ENCODE data around the gene GPR143.
"Not testable (repeated sequence)": the region's sequence is repeated elsewhere in the genome, so short reads cannot be mapped to it uniquely, and the experiment has no call there.

Gene GPR143

DNA sequence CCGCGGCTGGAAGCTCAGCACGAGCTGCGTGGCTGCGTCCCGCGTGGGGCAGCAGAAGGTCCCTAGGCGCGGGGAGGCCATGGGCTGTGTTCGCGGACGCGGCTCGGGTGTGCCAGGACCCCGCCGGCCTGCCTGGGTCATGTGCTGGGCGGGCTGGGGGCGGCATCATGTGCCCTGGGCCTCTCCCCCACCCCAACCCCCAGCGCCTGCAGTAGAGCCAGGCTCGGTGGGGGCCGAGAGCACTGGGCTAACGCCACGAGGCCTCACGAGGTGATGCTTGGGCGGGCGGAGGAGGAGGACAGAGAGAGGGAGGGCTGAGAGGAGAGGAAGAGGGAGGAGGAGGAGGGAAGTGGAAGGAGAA, at the start of gene GPR143:
GPR143 (minus strand) TSS at position 111 of the 361 bp plus-strand sequence; CDS start at position 81, 30 bp downstream.
- FAIRE-seq: no peak

DNA sequence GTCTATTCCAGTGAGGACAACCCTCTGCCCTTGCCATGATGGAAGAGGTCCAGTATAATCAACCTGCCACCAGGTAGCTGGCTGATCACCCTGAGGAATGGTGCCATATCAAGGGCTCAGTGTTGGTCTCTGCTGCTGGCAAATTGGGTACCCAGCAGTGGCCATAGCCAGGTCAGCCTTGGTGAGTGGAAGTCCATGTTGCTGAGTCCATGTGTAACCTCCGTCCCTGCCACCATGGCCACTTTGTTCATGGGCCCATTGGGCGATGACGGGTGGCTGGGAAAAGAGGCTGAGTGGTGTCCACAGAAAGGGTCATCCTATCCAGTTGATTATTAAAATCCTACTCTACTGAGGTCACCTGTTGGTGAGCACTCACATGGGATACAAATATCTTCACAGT, 45.4 kb upstream of the GPR143 start:
- not testable (repeated sequence) for FAIRE-seq

DNA sequence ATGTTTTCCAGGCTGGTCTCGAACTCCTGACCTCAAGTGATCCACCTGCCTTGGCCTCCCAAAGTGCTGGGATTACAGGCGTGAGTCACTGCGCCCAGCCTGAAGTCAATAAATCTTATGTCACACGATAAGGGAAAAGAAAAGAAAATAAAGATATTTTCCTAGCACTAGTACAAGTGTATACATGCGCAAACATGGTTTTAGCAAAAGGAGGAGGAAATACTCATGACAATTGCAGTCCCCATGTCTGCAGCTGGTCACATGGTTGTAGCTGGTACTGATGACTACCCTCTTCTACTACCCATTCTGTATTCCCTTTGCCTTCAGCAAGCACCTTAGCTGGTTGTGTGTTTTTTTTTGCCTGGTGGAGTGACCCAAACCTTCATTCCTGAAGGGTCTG, 44.2 kb upstream of the GPR143 start:
- not testable (repeated sequence) for FAIRE-seq

DNA sequence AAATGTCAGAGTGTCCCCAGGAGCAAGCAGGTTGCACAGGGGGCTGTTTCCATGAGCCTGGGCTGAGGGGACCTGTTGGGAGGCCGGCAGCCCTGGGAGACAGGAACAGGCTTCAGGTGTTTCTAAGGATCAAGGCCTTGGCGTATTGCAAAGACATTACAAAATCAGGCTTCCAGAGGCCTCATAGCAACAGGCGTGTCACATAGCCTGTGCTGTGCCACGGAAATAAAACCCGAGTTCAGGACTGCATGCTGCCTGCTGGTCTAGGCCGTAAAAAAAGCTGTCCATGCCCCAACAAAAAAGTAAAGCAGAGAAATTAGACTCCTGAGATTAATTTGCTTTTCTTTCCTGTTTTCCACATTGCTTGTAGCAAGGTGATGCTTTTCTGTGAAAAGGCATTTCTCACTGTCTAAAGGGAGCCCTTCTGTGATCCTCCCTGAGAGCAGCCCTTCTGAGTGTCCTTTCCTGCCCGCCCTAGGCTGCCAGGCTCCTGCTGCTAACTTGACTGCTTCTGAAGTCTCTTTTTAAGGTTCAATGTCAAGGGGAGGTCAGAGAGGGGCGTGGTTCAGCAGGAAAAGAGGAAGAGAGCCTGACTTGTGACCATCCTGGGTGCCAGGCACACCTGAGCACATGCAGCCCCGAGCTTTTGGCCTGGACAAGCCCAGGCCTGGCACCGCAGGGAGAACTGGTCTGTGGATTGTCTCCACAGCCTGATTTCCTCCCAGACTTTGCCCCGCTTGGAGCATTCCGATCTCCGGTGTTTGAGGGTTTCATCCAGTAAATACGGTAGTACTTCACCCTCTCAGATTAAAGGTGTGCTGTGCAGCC, 41.9 kb upstream of the GPR143 start:
- no peak for FAIRE-seq

DNA sequence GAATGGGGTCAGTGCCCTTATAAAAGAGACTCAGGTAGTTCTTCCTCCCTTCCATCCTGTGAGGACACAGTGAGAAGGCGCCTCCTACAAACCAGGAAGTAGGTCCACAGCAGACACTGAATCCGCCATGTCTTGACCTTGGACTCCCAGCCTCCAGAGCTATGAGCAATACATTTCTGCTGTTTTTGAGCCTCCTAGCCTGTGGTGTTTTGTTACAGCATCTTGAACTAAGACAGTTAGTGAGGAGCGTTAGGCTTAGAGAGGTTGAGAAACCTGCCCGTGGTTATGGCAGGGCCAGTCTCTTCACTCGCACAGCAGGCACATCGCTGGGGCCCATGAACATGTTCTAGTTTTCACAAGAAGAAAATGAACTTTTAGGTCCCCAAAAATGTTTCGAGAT, 40.3 kb upstream of the GPR143 start:
- no peak for FAIRE-seq

DNA sequence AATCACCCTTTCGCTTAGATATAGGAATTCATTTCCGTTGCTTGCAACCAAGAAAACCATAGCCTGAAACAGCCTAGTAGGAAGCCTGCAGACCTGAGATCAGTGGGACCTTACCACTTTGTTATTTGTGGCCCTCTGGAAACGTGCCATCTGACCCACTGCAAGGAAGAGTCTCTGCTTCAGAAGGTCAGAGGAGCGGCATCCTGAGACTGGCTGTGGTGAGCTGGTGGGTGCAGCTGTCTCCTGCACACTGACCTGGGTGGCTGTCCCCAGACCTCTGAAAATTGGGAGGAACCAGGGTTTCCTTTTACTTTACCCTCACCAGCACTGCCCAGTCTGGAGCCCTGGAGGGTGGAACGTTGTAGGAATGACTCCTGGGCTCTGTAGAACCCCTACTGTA, 38.8 kb upstream of the GPR143 start:
- no peak for FAIRE-seq

DNA sequence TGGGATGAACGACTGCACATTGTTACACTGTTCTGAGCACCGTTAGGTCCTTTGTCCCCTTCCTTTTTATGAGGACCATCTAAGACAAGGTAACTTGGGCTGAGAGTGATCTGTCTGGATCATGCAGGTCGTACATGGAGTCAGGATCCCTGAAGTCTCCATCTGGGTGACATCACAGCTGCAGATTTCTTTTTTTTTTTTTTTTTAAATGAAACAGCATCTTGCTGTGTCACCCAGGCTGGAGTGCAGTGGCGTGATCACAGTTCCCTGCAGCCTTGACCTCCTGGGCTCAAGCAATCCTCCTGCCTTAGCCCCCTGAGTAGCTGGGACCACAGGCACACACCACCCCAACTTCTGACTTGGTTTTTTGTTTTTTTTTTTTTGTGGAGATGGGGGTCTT, 37.1 kb upstream of the GPR143 start:
- FAIRE-seq: no peak

DNA sequence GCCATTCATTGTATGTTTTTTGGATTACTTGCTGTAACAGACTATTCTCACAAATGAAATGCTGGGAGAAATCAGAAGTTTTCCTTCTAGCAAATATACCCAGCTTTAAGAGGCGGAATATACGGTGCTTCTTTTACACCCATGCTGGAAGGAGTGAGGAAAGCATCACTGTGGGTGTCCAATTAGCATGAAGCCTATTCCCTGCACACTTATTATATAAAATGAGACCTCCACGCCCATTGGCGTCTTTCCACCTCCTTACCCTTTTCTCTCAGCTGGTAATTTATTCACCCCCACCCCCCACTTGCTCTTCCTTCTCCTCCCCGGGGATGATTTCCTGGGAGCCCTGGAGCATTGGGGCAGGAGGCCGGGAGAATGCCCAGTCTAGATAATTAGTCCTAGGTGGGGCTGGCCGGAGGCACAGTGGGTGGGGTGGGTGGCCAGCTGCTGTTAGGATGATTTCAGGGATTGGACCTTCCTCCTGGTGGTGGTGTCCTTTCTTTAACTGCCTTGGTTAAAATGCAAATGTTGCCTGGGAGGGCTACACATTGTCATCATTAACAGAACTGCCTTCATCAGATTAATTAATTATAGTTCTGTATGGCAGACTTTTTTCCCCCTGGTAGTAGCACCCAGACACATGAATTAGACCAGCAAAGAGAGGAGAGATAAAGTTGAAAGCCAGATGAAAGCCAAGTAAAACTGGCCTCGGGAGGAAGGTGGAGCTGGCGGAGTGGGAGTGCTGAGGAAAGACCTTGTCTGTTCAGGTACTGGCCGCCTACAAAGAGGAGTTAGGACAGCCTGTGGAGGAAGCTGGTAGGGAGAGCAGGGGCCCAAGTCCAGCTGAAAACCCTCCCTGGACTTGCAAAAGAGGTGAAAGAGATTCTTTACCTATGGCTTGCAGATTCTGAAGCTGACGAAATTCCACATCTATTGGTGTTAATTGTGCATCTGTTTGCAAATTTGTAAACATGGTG, 32.0 kb upstream of the GPR143 start:
- FAIRE-seq: no peak

DNA sequence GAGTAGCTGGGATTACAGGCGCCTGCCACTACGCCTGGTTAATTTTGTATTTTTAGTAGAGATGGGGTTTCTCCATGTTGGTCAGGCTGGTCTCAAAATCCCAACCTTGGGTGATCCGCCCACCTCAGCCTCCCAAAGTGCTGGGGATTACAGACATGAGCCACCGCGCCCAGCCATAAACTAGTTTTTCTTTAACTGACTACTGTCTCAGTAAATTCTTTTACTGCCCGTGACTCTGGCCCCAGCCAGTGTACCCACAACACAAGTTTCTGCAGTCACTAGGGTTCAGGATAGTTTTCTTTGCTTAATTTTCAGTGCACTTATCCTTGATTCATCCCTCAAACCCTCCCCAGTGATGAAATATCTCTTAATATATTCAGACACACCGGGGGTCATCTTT, 28.8 kb upstream of the GPR143 start:
- no peak for FAIRE-seq

DNA sequence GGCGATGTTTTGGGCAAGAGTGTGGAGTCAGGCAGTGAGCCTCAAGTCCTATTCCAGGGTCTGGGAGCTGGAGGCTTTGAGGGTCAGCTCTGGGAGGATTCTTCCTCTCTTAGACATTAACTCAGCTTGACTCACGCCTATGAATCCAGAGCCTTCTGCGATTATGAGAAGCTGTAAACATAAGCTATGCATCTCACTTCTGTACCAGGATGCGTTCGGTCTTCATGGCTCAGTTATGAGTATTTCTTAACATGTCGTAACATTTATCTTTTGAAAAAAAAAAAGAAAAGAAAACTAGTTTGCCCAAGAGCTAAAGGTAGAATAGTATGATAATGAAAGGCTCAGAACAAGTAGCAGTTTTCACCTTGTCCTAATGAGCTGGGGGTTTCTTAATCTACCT, 25.2 kb upstream of the GPR143 start:
- FAIRE-seq: no peak

DNA sequence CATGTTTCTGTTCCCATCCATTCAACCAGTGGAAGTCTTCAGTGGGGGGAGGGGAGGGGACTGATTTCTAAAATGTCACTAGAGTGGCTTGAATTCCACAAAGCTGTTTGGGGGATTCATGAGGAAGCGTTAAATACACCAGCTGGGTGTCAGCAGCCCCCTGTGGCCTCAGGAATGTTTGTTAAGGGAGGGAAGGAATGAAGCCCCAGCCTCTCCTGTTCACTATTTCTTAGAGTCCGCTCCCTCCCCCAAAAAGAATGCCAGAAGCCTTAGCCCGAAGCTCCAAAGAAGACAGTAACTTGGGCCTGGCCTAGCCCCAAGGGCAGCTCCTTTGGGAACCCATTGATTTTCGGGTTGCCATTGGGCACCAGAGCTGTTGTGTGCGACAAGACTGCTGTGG, 23.9 kb upstream of the GPR143 start:
- FAIRE-seq: no peak

DNA sequence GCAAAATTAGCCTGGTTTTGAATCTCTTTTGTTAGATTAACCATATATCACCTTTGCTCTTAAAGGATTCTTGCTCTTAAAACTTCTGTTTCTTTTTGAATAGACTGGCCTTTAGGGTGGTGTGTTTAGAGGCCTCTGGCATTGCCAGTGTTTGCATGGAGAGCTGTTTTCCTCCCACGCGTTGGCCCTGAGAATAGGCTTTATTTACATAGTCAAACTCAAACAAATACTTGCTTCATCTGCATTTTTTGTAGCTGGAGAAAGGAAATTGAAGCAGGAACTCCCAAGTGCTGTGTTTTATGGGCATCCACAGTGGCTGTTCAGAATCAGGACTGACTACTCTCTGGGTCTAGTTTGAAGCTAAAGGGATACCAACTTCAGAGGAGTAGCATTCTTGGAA, 23.3 kb upstream of the GPR143 start:
- FAIRE-seq: peak; percentile 82

DNA sequence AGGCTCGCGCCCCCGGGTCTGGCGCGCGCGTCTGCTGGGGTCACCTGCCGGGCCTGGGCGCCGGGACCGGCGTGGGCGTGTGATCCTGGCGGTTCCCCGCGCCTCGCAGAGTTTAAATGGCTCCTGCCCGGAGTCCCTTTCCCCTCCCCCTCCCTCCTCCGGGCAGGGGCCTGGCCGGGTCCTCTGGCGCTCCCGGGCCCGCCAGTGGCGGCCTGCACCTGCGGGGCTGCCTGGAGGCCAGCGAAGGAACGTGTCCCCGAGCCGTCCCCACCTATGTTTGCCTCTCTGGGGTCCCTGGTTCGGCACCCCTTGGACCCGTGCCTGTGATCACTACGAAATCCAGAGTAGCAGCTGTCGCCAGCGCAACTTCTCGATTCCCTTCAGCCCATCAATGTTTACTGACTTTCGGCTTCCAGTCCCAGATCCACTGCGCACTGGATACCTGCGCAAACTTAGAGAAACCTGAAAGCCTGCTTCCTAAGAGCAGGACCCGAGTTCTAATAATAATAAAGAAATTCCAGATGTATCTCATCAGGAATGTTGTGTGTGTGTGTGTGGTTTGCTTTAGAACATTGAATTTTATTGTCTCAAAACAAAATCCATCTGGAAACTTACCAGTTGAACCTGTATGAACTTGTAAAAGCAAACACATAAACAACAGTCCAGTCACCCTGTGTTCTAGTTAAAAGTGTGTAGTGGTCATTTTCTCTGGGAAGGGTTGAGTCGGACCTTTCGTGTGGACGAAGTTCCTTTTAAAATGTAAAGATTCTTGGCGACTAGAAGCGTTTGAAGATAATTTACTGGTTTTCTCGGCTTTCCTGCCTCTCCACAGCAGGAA, 21.4 kb upstream of the GPR143 start:
- no peak for FAIRE-seq

DNA sequence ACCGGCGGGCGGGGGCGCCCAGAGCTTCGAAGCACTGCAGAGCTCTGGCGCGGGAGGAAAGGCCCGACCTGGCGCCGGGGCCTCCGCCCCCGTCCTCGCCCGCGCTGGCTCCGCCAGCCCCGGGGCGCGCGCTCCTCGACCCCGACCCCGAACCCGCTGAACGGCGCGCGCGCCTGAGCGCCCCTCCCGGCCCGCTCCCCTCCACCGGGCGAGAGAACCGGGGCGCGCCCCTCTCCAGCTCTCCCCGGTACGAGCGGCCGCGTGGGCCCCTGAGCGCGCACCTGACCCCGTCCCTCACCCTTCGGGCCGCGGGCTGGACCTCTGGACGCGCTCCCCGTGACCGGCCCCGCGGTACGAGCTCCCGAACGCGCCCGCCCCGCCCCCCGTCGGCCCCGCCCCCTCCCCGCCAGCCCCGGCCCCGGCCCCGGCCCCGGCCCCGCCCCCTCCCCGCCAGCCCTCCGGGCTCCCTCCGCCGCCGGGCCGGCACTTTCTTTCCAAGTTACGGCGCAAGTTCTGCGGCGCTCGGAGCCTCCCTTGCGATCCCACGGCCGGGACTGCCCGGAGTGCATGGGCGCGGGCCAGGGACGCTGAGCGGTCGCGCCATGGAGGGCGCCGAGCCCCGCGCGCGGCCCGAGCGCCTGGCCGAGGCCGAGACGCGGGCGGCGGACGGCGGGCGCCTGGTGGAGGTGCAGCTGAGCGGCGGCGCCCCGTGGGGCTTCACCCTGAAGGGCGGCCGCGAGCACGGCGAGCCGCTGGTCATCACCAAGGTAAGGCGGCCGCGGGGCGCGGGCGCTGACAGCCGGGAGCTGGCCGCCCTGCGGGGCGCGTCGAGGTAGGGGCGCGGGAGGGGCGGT, 20.5 kb upstream of the GPR143 start, which contains the start of gene SHROOM2:
SHROOM2 (plus strand) TSS at position 486 of the 854 bp plus-strand sequence; CDS start at position 603, 117 bp downstream.
- no peak for FAIRE-seq

DNA sequence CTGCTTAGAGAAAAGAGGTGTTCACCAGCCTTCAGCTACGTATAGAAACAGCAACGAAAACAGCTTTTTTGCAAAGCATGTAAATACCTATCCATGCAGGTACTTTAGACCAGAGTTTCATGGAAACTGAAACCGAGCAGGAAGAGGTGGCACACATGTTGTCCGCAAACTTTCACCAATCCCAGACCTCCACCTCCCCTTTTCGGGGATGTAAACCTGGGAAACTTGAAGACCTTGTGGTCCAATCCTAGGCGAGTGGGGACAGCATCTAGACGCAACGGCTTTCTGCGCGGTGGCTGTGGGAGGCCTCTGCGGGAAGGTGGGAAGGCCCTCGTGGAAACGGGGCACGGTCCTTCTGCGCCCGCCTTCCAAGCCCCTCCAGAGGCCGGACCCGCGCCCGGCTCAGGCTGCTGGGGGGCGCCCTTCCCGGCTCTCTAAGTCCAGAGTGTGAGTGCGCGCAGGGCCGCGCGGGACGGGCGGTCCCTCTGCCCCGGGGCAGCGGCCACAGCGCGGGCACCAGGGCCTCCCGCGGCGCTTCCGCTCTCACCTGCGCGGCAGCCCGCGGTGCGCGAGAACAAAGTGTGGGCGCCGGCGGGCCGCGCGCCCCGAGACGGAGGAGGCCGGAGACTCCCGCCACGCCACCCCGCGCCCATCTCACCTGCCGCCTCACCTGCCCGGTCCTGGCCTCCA, 19.8 kb upstream of the GPR143 start:
- FAIRE-seq: no peak

DNA sequence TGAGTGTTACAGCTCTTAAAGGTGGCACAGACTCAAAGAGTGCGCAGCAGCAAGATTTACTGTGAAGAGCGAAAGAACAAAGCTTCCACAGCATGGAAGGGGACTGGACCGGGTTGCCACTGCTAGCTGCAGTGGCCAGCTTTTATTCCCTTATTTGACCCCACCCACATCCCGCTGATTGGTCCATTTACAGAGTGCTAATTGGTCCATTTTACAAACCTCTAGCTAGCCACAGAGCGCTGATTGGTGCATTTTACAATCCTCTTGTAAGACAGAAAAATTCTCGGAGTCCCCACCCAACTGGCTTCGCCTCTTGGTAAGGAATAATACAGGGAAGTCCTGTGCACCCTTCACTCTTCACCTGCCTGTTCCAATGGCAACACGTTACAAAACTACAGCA, 18.7 kb upstream of the GPR143 start:
- no peak for FAIRE-seq

DNA sequence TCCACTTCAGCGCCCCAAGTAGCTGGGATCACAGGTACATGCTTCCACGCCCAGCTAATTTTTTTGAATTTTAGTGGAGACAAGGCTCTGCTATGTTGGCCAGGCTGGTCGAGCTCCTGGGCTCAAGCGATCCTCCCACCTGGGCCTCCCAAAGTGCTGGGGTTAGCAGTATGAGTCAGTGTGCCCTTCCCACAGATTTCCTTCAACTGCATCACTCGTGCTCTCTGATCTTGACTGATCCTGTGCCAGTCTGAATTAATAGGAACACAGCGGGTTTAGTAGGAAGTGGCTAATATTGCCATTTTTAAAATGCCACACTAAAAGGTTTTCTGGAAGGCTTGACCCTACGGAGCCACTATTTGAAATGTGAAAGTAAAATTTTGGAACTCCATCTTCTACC, 16.3 kb upstream of the GPR143 start:
- FAIRE-seq: no peak

DNA sequence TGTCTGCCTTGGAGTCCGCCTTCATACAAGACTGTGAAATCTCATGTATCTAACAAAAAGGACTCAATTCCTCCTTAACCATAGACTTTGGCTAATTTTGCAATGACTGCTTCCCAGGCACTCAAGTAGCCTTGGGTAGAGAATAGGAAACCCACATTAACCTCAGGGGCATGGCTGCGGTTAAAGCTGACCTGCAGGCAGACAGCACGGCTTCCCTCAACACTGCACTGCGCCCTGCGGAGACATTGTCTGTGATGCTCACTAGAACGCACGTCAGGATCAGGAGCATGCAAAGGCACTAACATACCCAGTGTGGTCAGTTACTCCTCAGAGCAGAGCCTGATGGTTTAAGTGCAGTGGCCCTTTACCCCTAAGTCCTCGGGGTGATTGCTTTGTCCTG, 10.3 kb upstream of the GPR143 start:
- no peak for FAIRE-seq

DNA sequence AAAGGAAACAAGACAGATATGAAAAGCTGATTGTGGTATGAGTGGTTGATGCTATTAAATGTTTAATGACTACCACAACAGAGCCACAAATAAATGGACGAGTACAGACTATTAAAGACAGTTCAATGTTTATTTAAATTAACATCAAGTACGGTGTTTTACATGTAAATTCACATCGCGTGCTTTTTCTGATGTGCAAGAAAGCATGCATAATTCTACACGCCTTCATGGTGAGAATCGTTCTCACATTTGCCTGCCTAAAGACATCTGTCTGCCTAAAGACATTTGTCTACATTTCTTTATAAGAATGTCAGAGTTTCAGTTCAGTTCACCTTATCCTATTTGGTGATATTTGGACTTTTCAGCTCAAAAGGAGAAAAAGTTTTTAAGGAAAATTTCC, 7.3 kb upstream of the GPR143 start:
- FAIRE-seq: peak; percentile 47

DNA sequence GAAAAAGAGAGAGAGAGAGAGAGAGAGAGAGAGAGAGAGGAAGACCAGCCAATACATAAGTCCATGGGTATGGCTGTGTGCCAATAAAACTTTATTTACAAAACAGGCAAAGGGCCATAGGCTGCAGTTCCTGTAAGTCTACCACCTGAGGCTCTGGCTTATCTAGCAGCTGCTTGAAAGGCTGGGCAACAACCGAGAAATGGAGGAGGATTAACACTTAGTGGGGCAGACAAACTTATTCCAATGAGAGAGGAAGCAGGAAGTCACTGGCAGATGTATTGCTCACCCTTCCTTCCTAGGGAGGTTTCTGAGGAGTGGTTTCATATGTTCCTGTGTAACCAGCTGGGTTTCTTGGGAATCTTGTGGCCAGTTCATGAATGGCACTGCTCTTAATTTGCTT, 4.7 kb upstream of the GPR143 start:
- FAIRE-seq: no peak

DNA sequence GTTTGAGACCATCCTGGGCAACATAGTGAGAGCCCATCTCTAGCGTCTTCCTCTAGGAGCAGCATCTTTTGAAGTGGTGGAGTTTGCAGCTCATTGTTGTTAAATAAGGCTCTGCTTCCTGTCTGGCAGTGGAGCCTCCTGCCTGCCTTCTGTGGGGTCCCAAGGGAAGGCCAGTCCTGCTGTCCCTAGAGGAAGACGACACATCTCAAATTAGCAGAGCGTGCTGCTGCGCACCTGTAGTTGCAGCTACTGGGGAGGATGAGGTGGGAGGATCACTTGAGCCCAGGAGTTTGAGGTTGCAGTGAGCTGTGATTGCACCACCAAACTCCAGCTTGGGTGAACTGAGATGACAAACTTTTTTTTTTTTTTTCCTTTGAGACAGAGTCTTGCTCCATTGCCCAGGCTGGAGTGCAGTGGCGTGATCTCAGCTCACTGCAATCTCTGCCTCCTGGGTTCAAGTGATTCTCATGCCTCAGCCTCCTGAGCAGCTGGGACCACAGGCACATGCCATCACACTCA, 2.7 kb upstream of the GPR143 start:
- not testable (repeated sequence) for FAIRE-seq

Measured in islet of Langerhans (tissue), 1 donor.